SH-SY5Y (cell line): ENCODE data around the gene ADAMTS14.

ENCODE experiments used
- GATA2 ChIP-seq: IDR thresholded peaks from 2 replicates; pipeline ENCODE4 v1.6.1; 2011; ENCODE audit warnings: mild to moderate bottlenecking, low read depth, low read length
- GATA3 ChIP-seq: IDR thresholded peaks from 2 replicates; pipeline ENCODE4 v1.6.1; 2011; ENCODE audit warnings: low read depth, mild to moderate bottlenecking, low read length, moderate library complexity

DNA sequence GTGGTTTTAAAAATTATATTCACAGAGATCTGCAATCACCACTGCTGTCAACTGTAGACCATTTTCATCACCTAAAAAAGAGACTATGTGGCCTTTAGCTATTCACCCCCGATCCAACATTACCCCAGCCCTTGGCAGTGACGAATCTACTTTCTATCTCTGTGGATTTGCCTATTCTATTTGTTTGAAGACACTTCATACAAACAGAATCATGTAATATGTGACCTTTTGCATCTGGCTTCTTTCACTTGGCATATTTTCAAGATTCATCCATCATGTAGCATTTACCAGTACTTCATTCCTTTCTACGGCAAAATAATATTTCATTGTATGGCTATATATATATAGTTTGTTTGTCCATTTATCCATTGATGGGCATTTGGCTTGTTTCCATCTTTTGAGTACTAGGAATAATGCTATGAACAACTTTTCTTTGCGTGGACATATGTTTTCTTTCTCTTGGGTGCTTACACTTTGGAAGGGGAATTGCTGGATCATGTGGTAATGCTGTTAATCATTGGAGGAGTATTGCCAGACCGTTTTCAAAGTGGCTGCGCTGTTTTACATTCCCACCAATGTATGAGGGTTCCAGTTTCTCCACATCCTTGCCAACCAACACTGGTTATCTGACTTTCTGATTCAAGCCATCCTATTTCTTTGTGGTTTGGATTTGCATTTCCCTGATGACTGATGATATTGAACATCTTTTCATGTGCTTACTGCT is 22.3 kb downstream of the ADAMTS14 start:
- TF ChIP-seq GATA2 (no peak), GATA3 (no peak)
